NCI-H187 (cell line): ENCODE data around the gene CNKSR3.

Experiments
- DNase-seq, 2 experiments: peaks; one replicate each; lab custom pipeline; 2025; lab: John Stamatoyannopoulos, UW

CNKSR3 gene

GRCh38 chr6:154350293-154350692 is 160.2 kb downstream of the CNKSR3 start:
- DNase-seq, result no peak

GRCh38 chr6:154347981-154348380 is 162.5 kb downstream of the CNKSR3 start:
- no peak for DNase-seq

GRCh38 chr6:154345811-154346210 is 164.7 kb downstream of the CNKSR3 start:
- DNase-seq, result no peak

- DNase-seq, result no peak
These were observed 166.8 kb downstream of the CNKSR3 start for GRCh38 chr6:154343473-154344308.

- no peak for DNase-seq
These were observed 168.6 kb downstream of the CNKSR3 start for GRCh38 chr6:154341871-154342270.

- DNase-seq, result no peak
These were observed 169.1 kb downstream of the CNKSR3 start for GRCh38 chr6:154341336-154341735.
